ENCODE data around the gene CATSPERE.

- TF ChIP-seq ZBTB7A (IDR thresholded peaks at IDR 0.05; ENCODE audit: low read depth), result no peak
- TF ChIP-seq TAF1 (IDR thresholded peaks at IDR 0.05; ENCODE audit: low read depth), result no peak
- no peak for TF ChIP-seq YY1 (IDR thresholded peaks at IDR 0.05; ENCODE audit: low read depth)
- no peak for TF ChIP-seq FOXM1 (IDR thresholded peaks at IDR 0.05; ENCODE audit: borderline replicate concordance, low read depth)
- TF ChIP-seq REST (IDR thresholded peaks at IDR 0.05; ENCODE audit: low read depth), result no peak
- TF ChIP-seq RAD21 (IDR thresholded peaks at IDR 0.05; ENCODE audit: low read depth), result no peak
- no peak for TF ChIP-seq TEAD4 (IDR thresholded peaks at IDR 0.05)
- TF ChIP-seq EP300 (IDR thresholded peaks at IDR 0.05; ENCODE audit: borderline replicate concordance), result no peak
- TF ChIP-seq CEBPB (IDR thresholded peaks at IDR 0.05), result no peak
- TF ChIP-seq MAX (IDR thresholded peaks at IDR 0.05), result no peak
- no peak for TF ChIP-seq USF1 (IDR thresholded peaks at IDR 0.05)
- no peak for TF ChIP-seq NFIC (IDR thresholded peaks at IDR 0.05)
These were observed 124.8 kb downstream of the CATSPERE start for GRCh38 chr1:244585867-244586266.

Data from Ishikawa (cell line).